OCI-LY3 (cell line): ENCODE measurements around the gene NKTR.

Experiments
- H2AFZ ChIP-seq: fragments of 200-600, 300-600 bp; shearing (Covaris generic); 2 replicates; pipeline ENCODE4 v1.6.0; 2014; ENCODE audit warnings: antibody characterized with exemption, low read depth, low read length
- H3K27ac ChIP-seq: fragments of 200-600, 300-600 bp; sonication (generic); 2 replicates; pipeline ENCODE4 v1.5.1; 2014; ENCODE audit warnings: mild to moderate bottlenecking, low read length, moderate library complexity, mixed read lengths
- H3K27me3 ChIP-seq: fragments of 200-600, 300-600 bp; sonication (generic); 2 replicates; pipeline ENCODE4 v1.6.1; 2014; ENCODE audit warnings: low read depth, low read length, mixed read lengths
- H3K36me3 ChIP-seq: fragments of 200-600, 300-600 bp; sonication (generic); replicated peaks from 2 replicates; pipeline ENCODE3; 2014; ENCODE audit warnings: low read depth, low read length, mixed read lengths
- H3K4me1 ChIP-seq: fragments of 300-600, 200-600 bp; sonication (generic); 2 replicates; pipeline ENCODE4 v1.6.1; 2014; ENCODE audit warnings: low read length, mixed read lengths
- H3K4me2 ChIP-seq: fragments of 200-600, 300-600 bp; sonication (generic); 2 replicates; pipeline ENCODE4 v1.6.1; 2014; ENCODE audit warnings: low read length, mixed read lengths
- H3K4me3 ChIP-seq: fragments of 300-600, 200-600 bp; sonication (generic); 2 replicates; pipeline ENCODE4 v1.5.1; 2014; ENCODE audit warnings: antibody characterized with exemption, mild to moderate bottlenecking, low read length, moderate library complexity
- H3K79me2 ChIP-seq: fragments of 300-600, 200-600 bp; shearing (Covaris generic); 2 replicates; pipeline ENCODE4 v1.6.1; 2014; ENCODE audit warnings: mild to moderate bottlenecking, low read length, mixed read lengths
- H3K9ac ChIP-seq: fragments of 300-600, 200-600 bp; shearing (Covaris generic); 2 replicates; pipeline ENCODE4 v1.6.0; 2014; ENCODE audit warnings: mild to moderate bottlenecking, low read length, moderate library complexity
- H3K9me3 ChIP-seq: fragments of 200-600, 300-600 bp; shearing (Covaris generic); 2 replicates; pipeline ENCODE4 v1.6.1; 2014; ENCODE audit warnings: low read length, mixed read lengths; ENCODE audit not compliant: insufficient read depth
- H4K20me1 ChIP-seq: fragments of 200-600, 300-600 bp; sonication (generic); 2 replicates; pipeline ENCODE4 v1.6.1; 2016; ENCODE audit warnings: low read length, mixed read lengths; ENCODE audit not compliant: insufficient read depth
- EZH2phosphoT487 ChIP-seq: fragments of 200-600 bp; shearing (Covaris generic); IDR thresholded peaks from 2 replicates; pipeline ENCODE4 v1.6.1; 2018; ENCODE audit warnings: antibody characterized with exemption, mixed run types, low read depth
- TF ChIP-seq, protein P1 (sequence below): fragments of 200-600, 300-600 bp; sonication (generic); IDR thresholded peaks from 2 replicates; pipeline ENCODE4 v1.5.1; 2014; ENCODE audit warnings: antibody characterized with exemption, low read length, low read depth

The NKTR gene

DNA sequence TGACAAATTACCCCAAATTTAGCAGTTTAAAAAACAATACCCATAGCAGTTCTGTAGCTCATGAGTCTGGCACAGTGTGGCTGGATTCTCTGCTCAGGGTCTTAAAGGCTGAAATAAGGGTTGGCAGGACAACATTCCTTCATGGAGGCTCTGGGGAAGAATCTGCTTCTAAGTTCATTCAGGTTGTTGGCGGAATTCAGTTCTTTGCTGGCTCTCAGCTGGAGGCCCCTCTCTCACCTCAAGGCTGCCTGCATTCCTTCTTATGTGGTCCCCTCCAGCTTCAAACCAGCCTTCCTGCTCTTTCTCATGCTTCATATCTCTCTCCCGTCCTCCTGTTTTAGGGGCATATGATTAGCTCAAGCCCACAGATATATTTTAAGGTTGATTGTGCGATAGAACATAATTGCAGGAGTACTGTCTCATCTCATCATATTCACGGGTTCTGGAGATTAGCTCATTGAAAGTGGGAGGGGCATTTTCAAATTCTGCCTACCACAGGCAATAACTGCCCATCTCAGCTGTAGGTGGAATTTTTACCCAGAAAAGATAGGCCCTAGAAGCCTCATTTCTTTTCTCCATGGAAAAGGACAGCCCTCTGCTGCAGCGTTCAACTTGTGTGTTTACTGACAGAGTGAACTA lies 47.5 kb downstream of the NKTR start:
- H4K20me1 ChIP-seq = no peaks in the 10 kb centered on the region
- TF ChIP-seq, protein P1, sequence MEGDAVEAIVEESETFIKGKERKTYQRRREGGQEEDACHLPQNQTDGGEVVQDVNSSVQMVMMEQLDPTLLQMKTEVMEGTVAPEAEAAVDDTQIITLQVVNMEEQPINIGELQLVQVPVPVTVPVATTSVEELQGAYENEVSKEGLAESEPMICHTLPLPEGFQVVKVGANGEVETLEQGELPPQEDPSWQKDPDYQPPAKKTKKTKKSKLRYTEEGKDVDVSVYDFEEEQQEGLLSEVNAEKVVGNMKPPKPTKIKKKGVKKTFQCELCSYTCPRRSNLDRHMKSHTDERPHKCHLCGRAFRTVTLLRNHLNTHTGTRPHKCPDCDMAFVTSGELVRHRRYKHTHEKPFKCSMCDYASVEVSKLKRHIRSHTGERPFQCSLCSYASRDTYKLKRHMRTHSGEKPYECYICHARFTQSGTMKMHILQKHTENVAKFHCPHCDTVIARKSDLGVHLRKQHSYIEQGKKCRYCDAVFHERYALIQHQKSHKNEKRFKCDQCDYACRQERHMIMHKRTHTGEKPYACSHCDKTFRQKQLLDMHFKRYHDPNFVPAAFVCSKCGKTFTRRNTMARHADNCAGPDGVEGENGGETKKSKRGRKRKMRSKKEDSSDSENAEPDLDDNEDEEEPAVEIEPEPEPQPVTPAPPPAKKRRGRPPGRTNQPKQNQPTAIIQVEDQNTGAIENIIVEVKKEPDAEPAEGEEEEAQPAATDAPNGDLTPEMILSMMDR = no peak
- TF ChIP-seq EZH2phosphoT487 = no peak
- H3K4me1 ChIP-seq = peaks cover 9% of the 10 kb centered on the region
- H3K4me2 ChIP-seq = no peak overlapping the region
- H3K9ac ChIP-seq = no peak overlapping the region
- no peaks in the 10 kb centered on the region for H3K79me2 ChIP-seq
- H3K27ac ChIP-seq = no peak overlapping the region
- H3K9me3 ChIP-seq = no peaks in the 10 kb centered on the region
- no peak overlapping the region for H3K4me3 ChIP-seq
- H3K36me3 ChIP-seq = peaks cover 41% of the 10 kb centered on the region
- no peaks in the 10 kb centered on the region for H3K27me3 ChIP-seq
- no peak overlapping the region for H2AFZ ChIP-seq

DNA sequence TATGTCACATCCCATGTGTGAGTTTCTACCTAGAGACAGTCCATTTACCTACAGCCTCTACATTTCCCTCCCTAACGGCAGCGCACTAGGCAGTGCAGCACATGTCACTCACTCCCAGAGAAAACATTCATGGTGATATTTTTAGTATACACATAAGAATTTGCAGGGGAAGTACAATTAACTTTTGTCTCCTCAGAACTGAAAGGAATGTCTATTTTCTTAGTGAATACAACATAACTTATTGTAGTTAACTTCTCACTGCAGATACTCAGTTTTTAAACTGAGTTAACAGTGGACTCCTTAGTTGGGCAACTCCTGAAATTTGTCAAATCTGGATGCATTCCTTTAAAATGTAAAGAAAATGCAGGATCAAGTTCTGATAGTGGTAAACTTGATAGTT lies 48.5 kb downstream of the NKTR start:
- Histone ChIP-seq H3K79me2 (no peaks in the 10 kb centered on the region), H3K27me3 (no peaks in the 10 kb centered on the region), H3K36me3 (peaks cover 31% of the 10 kb centered on the region), H4K20me1 (no peaks in the 10 kb centered on the region), H3K4me1 (peaks cover 18% of the 10 kb centered on the region), H3K9me3 (no peaks in the 10 kb centered on the region), H2AFZ (no peak overlapping the region), H3K27ac (no peak overlapping the region), H3K9ac (no peak overlapping the region), H3K4me2 (no peak overlapping the region), H3K4me3 (no peak overlapping the region)
- no peak for TF ChIP-seq EZH2phosphoT487
- TF ChIP-seq, protein P1 = no peak

- H4K20me1 ChIP-seq = no peaks in the 10 kb centered on the region
- no peak overlapping the region for H3K9ac ChIP-seq
- TF ChIP-seq, protein P1 = no peak
- TF ChIP-seq EZH2phosphoT487 = no peak
- H3K27me3 ChIP-seq = no peaks in the 10 kb centered on the region
- peaks cover 26% of the 10 kb centered on the region for H3K36me3 ChIP-seq
- no peak overlapping the region for H2AFZ ChIP-seq
- no peaks in the 10 kb centered on the region for H3K79me2 ChIP-seq
- H3K4me3 ChIP-seq = no peak overlapping the region
- H3K9me3 ChIP-seq = no peaks in the 10 kb centered on the region
- H3K27ac ChIP-seq = no peak overlapping the region
- H3K4me2 ChIP-seq = no peak overlapping the region
- H3K4me1 ChIP-seq = peaks cover 18% of the 10 kb centered on the region
Measured at GRCh38 chr3:42649783-42650182, 49.3 kb downstream of the NKTR start.

DNA sequence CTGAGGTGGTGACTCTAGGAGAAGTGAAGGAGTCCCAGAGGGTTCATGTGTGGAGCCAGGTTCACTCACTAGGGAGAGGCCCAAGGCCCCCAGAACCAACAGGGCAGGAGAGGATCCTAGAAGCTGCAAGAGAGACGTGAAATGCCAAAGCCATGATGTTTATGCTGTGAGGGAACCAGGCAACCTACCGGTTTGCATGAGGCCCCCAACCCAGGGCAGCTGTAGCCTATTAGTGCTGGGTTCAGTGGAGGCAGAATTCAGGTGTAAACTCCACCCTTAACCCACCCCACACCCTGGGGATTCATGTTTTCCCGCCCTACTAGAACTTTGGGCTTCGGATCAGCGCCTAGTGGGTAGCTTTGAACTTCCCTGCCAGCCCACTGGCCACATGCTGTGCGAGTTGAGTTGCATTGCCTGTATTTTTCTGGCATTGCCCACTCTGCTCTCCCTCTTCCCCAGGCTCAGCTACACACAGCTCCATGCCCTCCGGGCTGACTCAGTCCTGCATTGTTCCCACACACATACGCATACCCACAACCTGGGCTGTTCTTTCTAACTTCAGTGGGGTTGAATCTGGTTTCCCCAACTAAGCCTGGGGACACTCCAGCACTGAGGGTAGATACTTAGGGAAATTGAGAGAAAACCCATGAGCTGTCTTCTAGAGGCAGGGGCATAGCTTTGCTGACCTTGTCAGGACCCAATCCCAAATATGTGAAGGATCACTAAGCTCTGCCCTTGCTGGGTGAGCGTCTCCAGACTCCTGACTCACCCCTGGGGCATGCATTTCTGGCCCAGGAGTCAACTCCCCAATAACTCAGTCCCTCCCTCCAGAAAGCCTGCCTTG lies 51.0 kb downstream of the NKTR start:
- Histone ChIP-seq H2AFZ (no peak overlapping the region), H3K4me2 (no peak overlapping the region), H3K4me3 (no peak overlapping the region), H3K27ac (no peak overlapping the region), H4K20me1 (no peaks in the 10 kb centered on the region), H3K9me3 (no peaks in the 10 kb centered on the region), H3K4me1 (peaks cover 26% of the 10 kb centered on the region), H3K27me3 (no peaks in the 10 kb centered on the region), H3K79me2 (no peaks in the 10 kb centered on the region), H3K9ac (no peak overlapping the region), H3K36me3 (peaks cover 12% of the 10 kb centered on the region)
- no peak for TF ChIP-seq EZH2phosphoT487
- TF ChIP-seq, protein P1 = no peak
